ENCODE results near the gene MRAP. TPM values are rescaled to one million over a fixed set of nuclear protein-coding genes. Genes with fewer than 3 reads are reported as not detected.

MRAP gene
- polyA plus RNA-seq, 3 donors: not detected

DNA sequence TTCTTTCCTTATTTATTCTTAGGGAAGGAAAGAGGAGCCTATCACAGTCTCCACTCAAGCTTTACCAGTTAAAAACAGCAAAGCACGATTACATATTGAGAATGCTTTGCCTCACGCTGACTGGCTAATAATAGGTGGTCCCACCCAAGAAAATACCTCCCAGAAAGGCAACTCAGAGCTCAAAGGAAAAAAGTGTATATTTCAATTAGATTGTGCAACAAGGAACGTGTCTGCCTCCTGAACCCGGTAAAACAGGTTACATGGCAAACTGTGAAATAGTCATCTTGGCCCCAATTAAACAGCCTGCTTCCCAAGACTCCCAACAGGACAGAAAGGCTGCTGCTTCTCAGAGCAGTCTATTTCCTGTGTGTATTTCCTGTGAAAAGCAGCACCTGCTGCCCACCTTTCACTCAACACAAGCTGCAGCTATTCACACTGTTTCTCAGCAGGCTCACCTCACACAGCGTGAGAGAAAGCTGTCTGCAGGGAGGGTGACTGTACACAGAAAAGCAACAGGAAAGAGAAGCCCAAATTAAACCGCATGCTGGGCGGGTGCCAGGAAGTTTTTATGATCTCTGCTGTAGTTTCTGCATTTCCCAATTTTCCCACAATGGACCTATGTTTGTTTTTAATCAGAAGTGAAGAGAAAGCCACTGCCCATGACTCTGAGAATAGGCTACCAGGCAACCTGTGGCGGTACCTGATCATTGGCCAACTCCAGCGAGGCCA is 50.1 kb downstream of the MRAP start:
- Histone ChIP-seq H3K9me3 (replicated peaks in 1 of 2; ENCODE audit: control insufficient read depth in 1 of 2, insufficient read depth in 1 of 2, low read length in 2 of 2) (peaks cover 25 to 34% of the 10 kb centered on the region in 2 donors), H3K27ac (ENCODE audit: low read depth in 1 of 2, low read length in 2 of 2) (no peak overlapping the region), H3K4me3 (replicated peaks in 1 of 3; ENCODE audit: low read depth in 2 of 3, low read length in 3 of 3) (no peak overlapping the region), H3K4me1 (ENCODE audit: control insufficient read depth in 1 of 2, insufficient read depth in 2 of 2, low read length in 2 of 2) (no peaks in the 10 kb centered on the region), H4K20me1 (ENCODE audit: insufficient read depth, low read length) (no peaks in the 10 kb centered on the region), H2AFZ (ENCODE audit: insufficient read depth, low read depth, low read length, poor library complexity, severe bottlenecking) (no peak overlapping the region), H3K9ac (ENCODE audit: insufficient read depth, low read length, poor library complexity, severe bottlenecking) (no peak overlapping the region), H3K79me2 (ENCODE audit: insufficient read depth, low read length) (no peaks in the 10 kb centered on the region), H3K4me2 (replicated peaks; ENCODE audit: extremely low read depth, low read length, poor library complexity, severe bottlenecking) (no peak overlapping the region), H3K36me3 (replicated peaks in 1 of 2; ENCODE audit: control insufficient read depth in 1 of 2, insufficient read depth in 2 of 2, low read length in 2 of 2) (peaks cover 96 to 100% of the 10 kb centered on the region in 2 donors), H3K27me3 (ENCODE audit: control insufficient read depth in 2 of 2, insufficient read depth in 2 of 2, low read length in 2 of 2) (no peaks in the 10 kb centered on the region)
- intact Hi-C loops (cut with micrococcal nuclease): no loop called here
- TF ChIP-seq, protein P1, sequence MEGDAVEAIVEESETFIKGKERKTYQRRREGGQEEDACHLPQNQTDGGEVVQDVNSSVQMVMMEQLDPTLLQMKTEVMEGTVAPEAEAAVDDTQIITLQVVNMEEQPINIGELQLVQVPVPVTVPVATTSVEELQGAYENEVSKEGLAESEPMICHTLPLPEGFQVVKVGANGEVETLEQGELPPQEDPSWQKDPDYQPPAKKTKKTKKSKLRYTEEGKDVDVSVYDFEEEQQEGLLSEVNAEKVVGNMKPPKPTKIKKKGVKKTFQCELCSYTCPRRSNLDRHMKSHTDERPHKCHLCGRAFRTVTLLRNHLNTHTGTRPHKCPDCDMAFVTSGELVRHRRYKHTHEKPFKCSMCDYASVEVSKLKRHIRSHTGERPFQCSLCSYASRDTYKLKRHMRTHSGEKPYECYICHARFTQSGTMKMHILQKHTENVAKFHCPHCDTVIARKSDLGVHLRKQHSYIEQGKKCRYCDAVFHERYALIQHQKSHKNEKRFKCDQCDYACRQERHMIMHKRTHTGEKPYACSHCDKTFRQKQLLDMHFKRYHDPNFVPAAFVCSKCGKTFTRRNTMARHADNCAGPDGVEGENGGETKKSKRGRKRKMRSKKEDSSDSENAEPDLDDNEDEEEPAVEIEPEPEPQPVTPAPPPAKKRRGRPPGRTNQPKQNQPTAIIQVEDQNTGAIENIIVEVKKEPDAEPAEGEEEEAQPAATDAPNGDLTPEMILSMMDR (IDR thresholded peaks at IDR 0.05): no peak
- Mint-ChIP-seq H3K27me3 (ENCODE audit: low read depth in 3 of 3) (peaks cover 0 to 2% (median 0%) of the 10 kb centered on the region in 3 donors), H3K27ac (peak overlapping the region in 2 of 7 donors; percentile 21 to 50), H3K9me3 (peaks cover 15 to 27% (median 21%) of the 10 kb centered on the region in 7 donors), H3K36me3 (peaks cover 90 to 100% of the 10 kb centered on the region in 2 donors), H3K4me3 (no peak overlapping the region), H3K4me1 (no peaks in the 10 kb centered on the region)
- 100% methylated on average over 4 of the region's 9 CpGs for WGBS (ENCODE audit: insufficient coverage)
- DNase-seq: no peak

DNA sequence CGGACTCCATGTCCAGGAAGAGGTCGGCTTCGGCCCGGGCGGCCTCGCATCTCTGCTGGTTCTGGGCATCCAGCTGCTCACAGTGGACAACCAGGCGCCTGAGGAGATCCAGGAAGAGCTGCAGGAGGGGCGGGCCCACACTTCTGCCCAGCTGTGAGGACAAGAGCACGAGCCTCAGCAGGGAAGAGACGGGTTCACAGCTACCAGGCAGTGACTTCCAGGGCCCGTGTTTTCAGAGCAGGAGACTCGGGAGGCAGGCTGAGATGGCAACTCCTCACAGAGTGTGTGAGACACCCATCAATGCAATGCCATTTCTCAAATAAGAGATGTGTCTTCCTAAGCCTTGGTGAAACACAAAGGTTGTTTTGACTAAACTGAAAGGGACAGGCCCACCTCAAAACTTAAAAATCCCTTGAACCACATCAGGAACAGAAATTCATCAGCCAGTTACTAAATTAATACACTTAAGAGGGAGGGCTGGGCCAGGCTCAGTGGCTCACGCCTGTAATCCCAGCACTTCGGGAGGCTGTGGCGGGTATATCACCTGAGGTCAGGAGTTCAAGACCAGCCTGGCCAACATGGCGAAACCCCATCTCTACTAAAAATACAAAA is 50.8 kb downstream of the MRAP start:
- peaks cover 19 to 31% of the 10 kb centered on the region in 2 donors for H3K9me3 ChIP-seq (replicated peaks in 1 of 2; ENCODE audit: control insufficient read depth in 1 of 2, insufficient read depth in 1 of 2, low read length in 2 of 2)
- no peak overlapping the region for H3K4me3 ChIP-seq (replicated peaks in 1 of 3; ENCODE audit: low read depth in 2 of 3, low read length in 3 of 3)
- H3K27ac Mint-ChIP-seq: peak overlapping the region in 2 of 7 donors; percentile 16 to 50
- peaks cover 97 to 100% of the 10 kb centered on the region in 2 donors for H3K36me3 ChIP-seq (replicated peaks in 1 of 2; ENCODE audit: control insufficient read depth in 1 of 2, insufficient read depth in 2 of 2, low read length in 2 of 2)
- H3K79me2 ChIP-seq (ENCODE audit: insufficient read depth, low read length): no peaks in the 10 kb centered on the region
- H3K4me1 ChIP-seq (ENCODE audit: control insufficient read depth in 1 of 2, insufficient read depth in 2 of 2, low read length in 2 of 2): no peaks in the 10 kb centered on the region
- H3K27ac ChIP-seq (ENCODE audit: low read depth in 1 of 2, low read length in 2 of 2): no peak overlapping the region
- H3K4me1 Mint-ChIP-seq: no peaks in the 10 kb centered on the region
- no peak overlapping the region for H3K4me2 ChIP-seq (replicated peaks; ENCODE audit: extremely low read depth, low read length, poor library complexity, severe bottlenecking)
- intact Hi-C loops (cut with micrococcal nuclease): no loop called here
- H3K36me3 Mint-ChIP-seq: peaks cover 89 to 99% of the 10 kb centered on the region in 2 donors
- H3K4me3 Mint-ChIP-seq: no peak overlapping the region
- H3K9ac ChIP-seq (ENCODE audit: insufficient read depth, low read length, poor library complexity, severe bottlenecking): no peak overlapping the region
- DNase-seq: no peak
- no peaks in the 10 kb centered on the region for H4K20me1 ChIP-seq (ENCODE audit: insufficient read depth, low read length)
- H3K27me3 ChIP-seq (ENCODE audit: control insufficient read depth in 2 of 2, insufficient read depth in 2 of 2, low read length in 2 of 2): no peaks in the 10 kb centered on the region
- TF ChIP-seq, protein P1 (IDR thresholded peaks at IDR 0.05): no peak
- H3K27me3 Mint-ChIP-seq (ENCODE audit: low read depth in 3 of 3): peaks cover 0 to 2% (median 0%) of the 10 kb centered on the region in 3 donors
- no peak overlapping the region for H2AFZ ChIP-seq (ENCODE audit: insufficient read depth, low read depth, low read length, poor library complexity, severe bottlenecking)
- WGBS (ENCODE audit: insufficient coverage): 97% methylated on average over 12 of the region's 16 CpGs
- H3K9me3 Mint-ChIP-seq: peaks cover 9 to 24% (median 17%) of the 10 kb centered on the region in 7 donors

Measured in CD14-positive monocyte (primary cell).